Hepatocyte (in vitro differentiated cells): ENCODE results near the gene ZNF521. TPM values are rescaled to one million over a fixed set of nuclear protein-coding genes. Genes with fewer than 3 reads are reported as not detected.

Experiments
- DNase-seq: peaks from one replicate; pipeline ENCODE4 v3.0.0-alpha.2; 2016; ENCODE audit warnings: low spot score
- H2AFZ ChIP-seq: fragments of 200-600 bp; sonication (generic); 2 replicates; pipeline ENCODE4 v1.6.0; 2016; ENCODE audit warnings: antibody characterized with exemption, mild to moderate bottlenecking
- H3K27ac ChIP-seq: fragments of 200-600 bp; sonication (generic); 2 replicates; pipeline ENCODE4 v1.5.1; 2016; ENCODE audit warnings: mild to moderate bottlenecking
- H3K27me3 ChIP-seq: fragments of 200-600 bp; sonication (generic); 2 replicates; pipeline ENCODE4 v1.6.1; 2016
- H3K36me3 ChIP-seq: fragments of 200-600 bp; sonication (generic); replicated peaks from 2 replicates; pipeline ENCODE4 v1.5.1; 2016; ENCODE audit warnings: low read depth; ENCODE audit not compliant: insufficient read depth
- H3K4me1 ChIP-seq: fragments of 200-600 bp; sonication (generic); 2 replicates; pipeline ENCODE4 v1.5.1; 2016; ENCODE audit warnings: mild to moderate bottlenecking, moderate library complexity; ENCODE audit not compliant: insufficient read depth
- H3K4me2 ChIP-seq: fragments of 200-600 bp; sonication (generic); 2 replicates; pipeline ENCODE4 v1.6.0; 2016
- H3K4me3 ChIP-seq: fragments of 200-600 bp; sonication (generic); 2 replicates; pipeline ENCODE4 v1.5.1; 2016; ENCODE audit warnings: mild to moderate bottlenecking
- H3K79me2 ChIP-seq: fragments of 200-600 bp; sonication (generic); 2 replicates; pipeline ENCODE4 v1.6.0; 2017; ENCODE audit warnings: mild to moderate bottlenecking
- H3K9me2 ChIP-seq: fragments of 200-600 bp; sonication (generic); replicated peaks from 2 replicates; pipeline ENCODE4 v1.6.0; 2017; ENCODE audit warnings: mild to moderate bottlenecking; ENCODE audit not compliant: insufficient read depth
- H3K9me3 ChIP-seq: fragments of 200-600 bp; sonication (generic); 2 replicates; pipeline ENCODE4 v1.5.1; 2016; ENCODE audit warnings: low read depth, mild to moderate bottlenecking
- H4K20me1 ChIP-seq: fragments of 200-600 bp; sonication (generic); 2 replicates; pipeline ENCODE4 v1.6.0; 2016; ENCODE audit warnings: mild to moderate bottlenecking; ENCODE audit not compliant: insufficient read depth, poor library complexity, severe bottlenecking
- EZH2 ChIP-seq: fragments of 200-600 bp; sonication (generic); IDR thresholded peaks from 2 replicates; pipeline ENCODE4 v1.6.1; 2016; ENCODE audit warnings: antibody characterized with exemption, mild to moderate bottlenecking, borderline replicate concordance
- EZH2phosphoT487 ChIP-seq: fragments of 200-600 bp; sonication (generic); IDR thresholded peaks from one replicate; pipeline ENCODE4 v1.6.1; 2018; ENCODE audit warnings: antibody characterized with exemption, mild to moderate bottlenecking, low read depth, moderate library complexity; ENCODE audit not compliant: unreplicated experiment, severe bottlenecking
- WGBS: methylation state at CpG from one replicate; pipeline ENCODE4 v1.1.6; 2016; ENCODE audit warnings: low lambda C conversion rate; ENCODE audit errors: missing lambda C conversion rate; 5-methylcytosine and 5-hydroxymethylcytosine counted together
- polyA plus RNA-seq: library from polyadenylated mRNA; unstranded; fragments of >200 nt; fragmentation: Nextera tagmentation; extraction: Ambion mirVana; gene quantifications from 2 replicates; pipeline ENCODE4 v1.2.1, GENCODE V29; 2016
- total RNA-seq: library from RNA; depleted of rRNA; stranded (reverse); fragments of >200 nt; gene quantifications from 2 replicates; pipeline ENCODE4 v1.2.3, GENCODE V29; 2014
- TF ChIP-seq, protein P1 (sequence below): fragments of 200-600 bp; sonication (generic); IDR thresholded peaks from 2 replicates; pipeline ENCODE4 v1.5.1; 2016; ENCODE audit warnings: antibody characterized with exemption, mild to moderate bottlenecking; ENCODE audit not compliant: poor library complexity

Gene ZNF521
- total and polyA plus RNA-seq, 2 experiments from 2014 or later: 9.0 to 16.3 TPM

DNA sequence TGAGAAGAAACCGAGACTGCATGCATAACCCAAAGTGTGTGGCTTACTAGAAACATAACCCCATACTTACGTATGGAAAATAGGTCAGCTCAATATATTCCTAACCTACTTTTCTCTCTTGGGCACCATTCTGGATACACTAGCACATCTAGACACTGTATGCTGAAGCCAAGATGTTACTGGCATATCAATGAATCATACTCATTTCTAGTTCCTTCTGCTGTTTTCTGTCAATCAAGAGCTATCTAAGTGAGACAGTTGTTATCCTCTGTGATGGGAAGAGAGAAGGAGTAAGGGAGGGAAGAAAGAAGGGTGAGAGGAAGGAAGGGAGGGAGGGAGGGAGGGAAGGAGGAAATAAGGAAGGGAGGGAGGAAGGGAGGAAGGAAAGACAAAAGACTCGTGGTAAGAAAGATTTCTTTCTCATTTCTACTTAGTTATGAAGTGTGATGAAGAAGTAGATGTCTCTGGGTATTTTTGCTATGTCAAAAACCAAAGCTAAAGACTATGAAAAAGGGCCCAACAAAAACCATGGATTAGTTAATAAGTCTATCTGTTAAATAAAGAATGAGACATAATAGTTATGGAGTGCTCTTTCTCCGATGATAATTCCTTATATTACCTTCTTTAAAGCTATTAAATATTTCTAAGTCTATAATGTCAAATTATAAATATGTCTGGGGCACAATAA, 248.4 kb downstream of the ZNF521 start:
- H4K20me1 ChIP-seq: no peaks in the 10 kb centered on the region
- no peak overlapping the region for H3K4me3 ChIP-seq
- H3K79me2 ChIP-seq: no peaks in the 10 kb centered on the region
- H2AFZ ChIP-seq: no peak overlapping the region
- H3K9me3 ChIP-seq: no peaks in the 10 kb centered on the region
- H3K9me2 ChIP-seq: no peaks in the 10 kb centered on the region
- no peaks in the 10 kb centered on the region for H3K4me1 ChIP-seq
- TF ChIP-seq EZH2: no peak
- TF ChIP-seq, protein P1, sequence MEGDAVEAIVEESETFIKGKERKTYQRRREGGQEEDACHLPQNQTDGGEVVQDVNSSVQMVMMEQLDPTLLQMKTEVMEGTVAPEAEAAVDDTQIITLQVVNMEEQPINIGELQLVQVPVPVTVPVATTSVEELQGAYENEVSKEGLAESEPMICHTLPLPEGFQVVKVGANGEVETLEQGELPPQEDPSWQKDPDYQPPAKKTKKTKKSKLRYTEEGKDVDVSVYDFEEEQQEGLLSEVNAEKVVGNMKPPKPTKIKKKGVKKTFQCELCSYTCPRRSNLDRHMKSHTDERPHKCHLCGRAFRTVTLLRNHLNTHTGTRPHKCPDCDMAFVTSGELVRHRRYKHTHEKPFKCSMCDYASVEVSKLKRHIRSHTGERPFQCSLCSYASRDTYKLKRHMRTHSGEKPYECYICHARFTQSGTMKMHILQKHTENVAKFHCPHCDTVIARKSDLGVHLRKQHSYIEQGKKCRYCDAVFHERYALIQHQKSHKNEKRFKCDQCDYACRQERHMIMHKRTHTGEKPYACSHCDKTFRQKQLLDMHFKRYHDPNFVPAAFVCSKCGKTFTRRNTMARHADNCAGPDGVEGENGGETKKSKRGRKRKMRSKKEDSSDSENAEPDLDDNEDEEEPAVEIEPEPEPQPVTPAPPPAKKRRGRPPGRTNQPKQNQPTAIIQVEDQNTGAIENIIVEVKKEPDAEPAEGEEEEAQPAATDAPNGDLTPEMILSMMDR: no peak
- TF ChIP-seq EZH2phosphoT487: no peak
- 95% methylated on average over 3 of the region's 4 CpGs for WGBS
- no peaks in the 10 kb centered on the region for H3K27me3 ChIP-seq
- DNase-seq: no peak
- no peak overlapping the region for H3K27ac ChIP-seq
- H3K4me2 ChIP-seq: no peak overlapping the region
- H3K36me3 ChIP-seq: no peaks in the 10 kb centered on the region

DNA sequence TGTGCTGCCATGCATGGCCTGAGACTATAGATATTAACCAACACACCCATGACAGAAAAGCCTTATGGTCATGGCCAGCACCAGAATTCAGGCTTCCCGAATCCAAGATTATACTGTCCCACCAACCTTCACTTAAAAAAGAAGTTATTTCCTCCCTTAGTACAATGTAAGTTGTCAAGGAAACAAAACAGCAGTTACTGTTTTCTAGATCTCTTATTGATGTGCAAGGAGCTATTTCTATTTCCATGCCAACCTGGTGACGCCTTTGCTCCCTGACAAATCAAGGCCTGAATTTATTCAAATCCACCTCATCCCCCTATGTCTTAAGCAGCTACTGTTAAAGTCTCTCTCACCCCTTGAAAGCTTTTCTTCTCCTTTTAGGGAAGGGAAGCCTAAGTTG, 249.3 kb downstream of the ZNF521 start:
- WGBS: 91% methylated on average over 2 of the region's 2 CpGs
- no peaks in the 10 kb centered on the region for H3K27me3 ChIP-seq
- H3K4me3 ChIP-seq: no peak overlapping the region
- H3K27ac ChIP-seq: no peak overlapping the region
- no peak overlapping the region for H2AFZ ChIP-seq
- no peaks in the 10 kb centered on the region for H3K4me1 ChIP-seq
- no peaks in the 10 kb centered on the region for H3K36me3 ChIP-seq
- no peak overlapping the region for H3K4me2 ChIP-seq
- H3K9me2 ChIP-seq: no peaks in the 10 kb centered on the region
- no peaks in the 10 kb centered on the region for H3K9me3 ChIP-seq
- no peaks in the 10 kb centered on the region for H4K20me1 ChIP-seq
- TF ChIP-seq EZH2phosphoT487: no peak
- TF ChIP-seq, protein P1: no peak
- TF ChIP-seq EZH2: no peak
- no peaks in the 10 kb centered on the region for H3K79me2 ChIP-seq
- no peak for DNase-seq

DNA sequence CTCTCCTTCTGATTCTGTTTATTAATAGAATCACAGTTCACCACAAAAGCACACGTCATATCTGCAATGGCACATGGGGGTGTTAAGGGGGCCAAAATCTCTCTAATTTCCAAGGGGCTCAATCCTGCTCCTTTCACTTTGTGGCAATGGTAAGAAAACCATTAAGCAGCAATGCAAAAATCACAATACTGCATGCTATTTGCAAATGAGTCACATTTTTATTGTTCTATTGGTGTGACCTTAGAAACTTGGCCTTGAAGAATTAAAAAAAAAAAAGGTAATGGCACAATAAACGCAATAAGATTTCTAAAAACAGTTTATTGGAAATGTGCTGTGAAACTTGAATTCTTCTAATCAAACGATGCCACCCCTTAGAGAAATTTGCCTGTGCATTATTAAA, 251.5 kb downstream of the ZNF521 start:
- Histone ChIP-seq H2AFZ (no peak overlapping the region), H3K4me3 (no peak overlapping the region), H3K27me3 (no peaks in the 10 kb centered on the region), H3K4me2 (no peak overlapping the region), H3K79me2 (no peaks in the 10 kb centered on the region), H3K9me2 (no peaks in the 10 kb centered on the region), H3K27ac (no peak overlapping the region), H3K4me1 (no peaks in the 10 kb centered on the region), H3K36me3 (no peaks in the 10 kb centered on the region), H4K20me1 (no peaks in the 10 kb centered on the region), H3K9me3 (no peaks in the 10 kb centered on the region)
- DNase-seq: no peak
- WGBS: 86% methylated on average over 3 of the region's 3 CpGs
- TF ChIP-seq, protein P1: no peak
- TF ChIP-seq EZH2 (no peak), EZH2phosphoT487 (no peak)
